ENCODE results near the gene LRWD1.

Gene LRWD1

DNA sequence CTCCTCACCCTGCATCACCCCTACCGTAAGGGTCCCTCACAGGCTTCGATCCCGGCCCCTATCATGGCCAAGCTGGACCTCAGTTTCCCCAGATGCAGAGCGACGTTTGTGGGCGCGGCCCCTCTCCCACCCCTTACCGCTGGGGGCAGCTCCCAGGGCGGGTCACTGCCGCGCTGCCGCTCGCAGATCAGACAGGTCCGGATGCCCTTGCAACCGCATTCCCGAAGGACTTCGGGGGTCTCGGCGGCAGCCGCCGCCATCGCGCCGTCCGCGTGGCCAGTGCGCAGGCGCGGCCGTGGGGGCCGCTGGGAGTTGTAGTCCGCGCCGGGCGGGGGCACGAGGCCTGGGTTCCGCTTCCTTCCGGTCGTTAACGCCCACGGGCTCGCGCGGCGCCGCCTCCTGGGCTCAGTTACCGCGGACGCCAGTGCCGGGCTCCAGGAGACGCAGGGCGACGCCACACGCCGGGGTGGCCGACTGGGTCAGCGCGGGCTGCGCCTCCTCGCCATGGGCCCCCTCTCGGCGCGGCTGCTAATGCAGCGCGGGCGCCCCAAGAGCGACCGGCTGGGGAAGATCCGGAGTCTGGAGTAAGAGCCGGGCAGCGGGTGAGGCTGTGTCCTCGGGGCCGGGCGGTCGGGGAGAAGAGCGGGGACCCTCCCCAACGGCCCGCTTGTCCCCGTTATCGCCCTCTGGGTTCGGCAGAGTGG, at the start of gene LRWD1, which contains the start of gene ALKBH4:
LRWD1 (plus strand) TSS at position 408 of the 704 bp plus-strand sequence; CDS start at position 505, 97 bp downstream.
ALKBH4 (minus strand) TSS at position 287 of the 704 bp plus-strand sequence; CDS start at position 260, 27 bp downstream.
- peak; percentile 61 to 97 for DNase-seq

DNA sequence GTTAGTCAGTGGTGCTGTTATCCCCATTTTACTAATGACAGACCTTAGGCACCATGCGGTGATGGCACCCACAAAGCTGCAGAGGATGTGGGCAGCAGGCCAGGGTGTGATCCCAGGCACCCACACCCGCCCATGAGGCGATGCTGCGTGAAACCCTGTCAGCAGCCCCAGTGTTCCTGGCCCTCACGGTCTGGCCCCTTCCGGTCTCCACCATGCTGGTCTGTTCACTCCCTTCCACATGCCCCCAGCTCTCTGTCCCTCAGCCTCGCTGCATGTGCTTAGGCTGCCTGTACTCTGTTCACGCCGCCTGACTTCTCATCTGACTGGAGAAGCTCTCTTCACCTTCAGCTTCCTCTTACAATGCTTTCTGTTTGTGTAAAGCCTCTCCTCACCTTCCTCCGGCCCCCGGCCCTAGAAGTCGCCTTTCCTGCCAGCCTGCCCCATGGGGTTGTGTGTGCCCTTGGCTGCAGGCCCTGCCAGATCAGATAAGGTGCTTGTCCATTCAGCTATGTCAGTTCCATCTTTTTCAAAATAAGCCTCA, 49.0 kb upstream of the LRWD1 start:
- DNase-seq: no peak

GRCh38 chr7:102416406-102416805, 48.4 kb upstream of the LRWD1 start:
- no peak for DNase-seq

DNA sequence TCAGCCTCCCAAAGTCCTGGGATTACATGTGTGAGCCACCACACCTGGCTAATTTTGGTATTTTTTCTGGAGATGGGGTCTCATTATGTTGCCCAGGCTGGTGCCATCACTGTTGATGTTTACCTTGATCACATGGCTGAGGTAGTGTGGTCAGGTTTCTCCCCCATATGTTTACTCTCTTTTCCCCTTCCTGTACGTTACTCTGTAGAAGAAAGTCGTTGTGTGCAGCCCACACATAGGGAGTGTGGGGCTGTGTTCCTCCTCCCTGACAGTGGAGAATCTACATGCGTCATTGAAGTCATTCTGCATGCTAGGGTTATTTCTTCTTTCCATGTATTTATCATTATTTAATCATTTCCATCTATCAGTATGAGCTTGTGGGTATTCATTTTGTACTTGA, 47.7 kb upstream of the LRWD1 start:
- no peak for DNase-seq

- DNase-seq: no peak
Measured at GRCh38 chr7:102418592-102418991, 46.2 kb upstream of the LRWD1 start.

- DNase-seq: no peak
Measured at GRCh38 chr7:102421706-102422240, 43.0 kb upstream of the LRWD1 start.

DNA sequence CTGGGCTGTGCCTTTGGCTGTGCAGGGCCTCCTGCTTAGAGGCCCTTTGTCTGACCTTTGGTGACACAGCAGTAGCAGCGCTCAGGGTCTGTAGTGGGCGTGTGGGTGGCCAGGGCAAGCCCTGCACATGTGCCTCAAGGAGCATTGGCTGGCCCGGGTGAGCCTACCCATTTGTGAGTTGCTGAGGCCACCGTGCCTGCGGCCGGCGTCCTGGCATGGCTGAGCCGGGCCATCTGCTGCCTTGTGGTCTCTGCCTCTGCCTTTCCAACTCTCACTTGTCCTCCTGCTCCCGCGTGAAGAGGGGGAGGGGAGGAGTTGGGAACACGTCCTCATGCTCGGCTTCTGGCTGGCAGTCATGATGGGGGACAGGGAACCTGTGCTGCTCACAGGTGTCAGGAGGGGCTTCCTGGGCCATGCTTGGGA, 40.6 kb upstream of the LRWD1 start:
- no peak for DNase-seq

DNA sequence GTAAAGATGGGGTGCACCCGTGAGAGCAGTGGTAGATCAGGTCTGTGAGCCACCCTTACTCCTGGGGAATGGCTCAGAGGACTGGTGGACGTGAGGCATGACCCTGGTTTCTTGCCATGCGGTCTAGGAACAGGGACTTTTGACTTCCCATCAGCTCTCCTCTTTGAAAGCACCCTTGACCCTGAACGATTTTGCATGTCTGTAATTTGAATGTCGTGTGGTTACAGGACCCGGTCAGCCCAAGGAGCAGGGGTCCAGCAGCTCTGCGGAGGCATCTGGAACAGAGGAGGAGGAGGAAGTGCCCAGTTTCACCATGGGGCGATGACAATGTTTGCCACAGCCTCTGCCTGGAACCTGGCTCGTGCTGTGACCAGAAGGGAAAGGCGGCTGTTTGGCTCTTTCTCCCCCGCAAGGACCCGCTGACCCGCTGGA, 40.0 kb upstream of the LRWD1 start:
- DNase-seq: no peak

DNA sequence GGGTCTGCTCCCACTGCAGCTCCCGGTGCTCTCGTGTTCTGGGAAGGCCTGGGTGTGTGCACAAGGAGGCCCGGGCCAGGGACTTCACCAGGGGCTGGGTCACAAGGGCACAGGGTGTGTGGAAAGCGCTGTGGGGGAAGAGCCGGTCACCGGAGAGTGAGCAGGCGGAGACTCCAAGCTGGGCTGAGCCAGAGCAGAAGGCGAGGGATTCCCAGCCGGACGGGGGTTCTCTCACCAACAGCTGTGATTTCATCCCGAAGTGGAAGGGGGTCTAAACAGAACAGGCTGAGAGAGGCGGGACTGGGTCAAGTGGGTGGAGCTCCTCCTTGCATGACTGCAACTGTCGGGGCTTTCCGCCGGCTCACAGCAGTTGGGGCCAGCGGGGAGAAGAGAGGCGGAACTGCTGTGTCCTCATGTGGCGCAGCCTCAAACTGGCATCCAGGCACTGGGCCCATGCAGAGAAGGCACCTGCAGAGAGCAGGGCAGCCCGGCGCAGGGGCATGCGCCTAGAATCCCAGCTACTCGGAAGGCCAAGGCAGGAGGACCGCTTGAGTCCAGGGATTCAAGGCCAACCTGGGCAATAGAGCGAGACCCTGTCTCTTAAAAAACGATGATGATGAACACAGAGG, 39.0 kb upstream of the LRWD1 start:
- no peak for DNase-seq

DNA sequence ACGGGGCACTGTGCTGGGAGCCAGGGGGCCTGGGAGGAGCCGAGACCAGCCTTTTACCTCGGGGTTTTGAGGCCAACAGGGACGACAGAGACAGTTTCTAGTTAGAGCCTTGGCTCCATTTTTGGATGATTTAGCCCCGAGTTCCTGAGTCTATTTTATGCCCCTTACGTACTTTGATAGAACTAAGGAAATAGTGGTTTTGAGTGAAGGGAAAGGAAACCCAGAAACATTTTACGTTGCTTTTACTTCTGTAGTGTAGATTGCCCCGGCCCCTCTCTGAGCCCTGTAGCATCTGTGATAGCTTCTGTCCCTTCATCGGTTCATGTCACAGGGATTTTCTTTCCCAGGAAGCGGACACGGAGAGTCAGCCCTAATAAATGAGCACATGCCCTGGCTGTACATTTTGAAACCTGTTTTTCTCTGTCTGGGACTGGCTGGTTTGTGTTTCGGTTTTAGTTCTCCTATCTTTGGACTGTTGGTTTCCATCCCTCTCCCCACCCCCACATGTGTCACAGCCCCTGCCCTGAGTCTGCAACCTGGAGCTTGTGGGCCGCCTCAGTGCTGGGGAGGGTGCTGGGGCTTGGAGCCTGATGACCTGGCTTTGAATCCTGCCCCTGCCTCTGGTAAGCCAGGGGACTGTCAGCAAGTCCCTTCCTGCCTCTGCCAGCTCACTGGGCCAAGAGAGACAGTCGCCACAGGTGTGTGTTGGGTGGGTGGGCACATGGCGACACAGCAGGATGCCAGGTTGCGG, 38.3 kb upstream of the LRWD1 start:
- DNase-seq: no peak

GRCh38 chr7:102427019-102427405, 37.8 kb upstream of the LRWD1 start:
- DNase-seq: no peak

DNA sequence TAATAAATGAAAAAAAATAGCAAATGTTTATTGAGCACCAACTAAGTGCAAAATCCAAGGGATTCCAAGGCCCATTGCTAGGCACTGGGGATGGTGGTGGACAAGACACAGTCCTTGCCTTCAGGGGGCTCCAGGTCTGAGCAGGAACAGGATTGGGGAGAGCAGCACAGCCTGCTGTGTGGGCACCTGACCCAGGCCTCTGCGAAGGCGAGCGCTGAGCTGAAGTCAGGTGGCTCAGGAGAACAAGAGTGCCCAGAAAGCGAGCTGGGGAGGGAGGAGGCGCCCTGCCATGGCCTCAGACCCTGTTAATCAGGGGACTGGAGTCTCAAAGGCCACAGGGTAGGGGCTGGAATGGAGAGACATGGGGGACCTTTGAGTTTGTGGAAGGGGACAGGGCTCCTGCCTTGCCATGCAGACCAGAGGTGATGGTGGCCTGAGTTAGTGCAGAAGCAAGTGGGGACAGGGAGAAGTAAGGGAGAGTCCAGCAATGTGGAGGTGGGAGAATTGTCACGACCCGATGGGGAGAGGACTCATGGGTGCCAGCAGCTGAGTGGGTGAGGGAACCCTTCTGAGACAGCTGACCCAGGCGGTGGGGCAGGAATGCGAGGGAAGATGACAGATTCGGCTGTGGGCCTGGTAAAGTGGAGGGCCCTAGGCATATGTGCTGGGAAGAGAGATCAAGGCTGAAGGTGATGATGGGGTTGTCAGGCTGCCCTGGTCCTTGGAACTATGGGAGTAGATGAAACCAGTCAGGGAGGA, 35.5 kb upstream of the LRWD1 start:
- DNase-seq: no peak

DNA sequence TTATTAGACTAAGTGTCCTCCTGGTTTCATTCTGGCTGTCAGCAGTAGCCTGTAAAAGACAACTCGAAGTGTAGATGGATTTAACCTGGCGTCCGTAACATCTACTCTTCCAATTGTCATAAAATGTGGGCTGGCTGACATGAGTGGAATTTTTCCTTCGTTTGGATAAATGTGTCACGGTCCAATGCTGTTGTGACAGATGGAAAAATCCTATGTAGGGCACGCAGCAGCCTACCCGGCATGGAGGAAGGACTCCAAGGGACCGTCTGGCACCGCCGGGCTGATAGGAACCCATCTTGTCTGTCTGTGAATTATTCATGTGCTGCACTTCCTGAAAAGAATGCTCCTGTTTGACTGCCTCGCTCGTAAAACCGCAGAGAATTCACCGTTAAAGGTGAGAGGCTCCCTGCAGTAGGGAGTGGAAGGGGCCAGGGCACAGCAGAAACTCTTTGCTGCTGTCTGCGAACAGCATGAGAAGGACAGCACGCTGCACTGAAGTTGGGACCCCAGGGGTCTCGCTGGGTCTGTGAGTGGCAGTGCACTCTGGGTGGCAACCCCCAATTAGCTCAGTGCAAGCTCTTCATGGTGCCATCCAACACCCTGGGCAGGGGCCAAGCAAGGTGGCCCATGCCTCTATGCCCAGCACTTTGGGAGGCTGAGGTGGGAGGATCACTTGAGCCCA, 33.0 kb upstream of the LRWD1 start:
- peak; percentile 95 for DNase-seq

GRCh38 chr7:102432442-102433218, 32.2 kb upstream of the LRWD1 start:
- peak; percentile 26 to 71 for DNase-seq

DNA sequence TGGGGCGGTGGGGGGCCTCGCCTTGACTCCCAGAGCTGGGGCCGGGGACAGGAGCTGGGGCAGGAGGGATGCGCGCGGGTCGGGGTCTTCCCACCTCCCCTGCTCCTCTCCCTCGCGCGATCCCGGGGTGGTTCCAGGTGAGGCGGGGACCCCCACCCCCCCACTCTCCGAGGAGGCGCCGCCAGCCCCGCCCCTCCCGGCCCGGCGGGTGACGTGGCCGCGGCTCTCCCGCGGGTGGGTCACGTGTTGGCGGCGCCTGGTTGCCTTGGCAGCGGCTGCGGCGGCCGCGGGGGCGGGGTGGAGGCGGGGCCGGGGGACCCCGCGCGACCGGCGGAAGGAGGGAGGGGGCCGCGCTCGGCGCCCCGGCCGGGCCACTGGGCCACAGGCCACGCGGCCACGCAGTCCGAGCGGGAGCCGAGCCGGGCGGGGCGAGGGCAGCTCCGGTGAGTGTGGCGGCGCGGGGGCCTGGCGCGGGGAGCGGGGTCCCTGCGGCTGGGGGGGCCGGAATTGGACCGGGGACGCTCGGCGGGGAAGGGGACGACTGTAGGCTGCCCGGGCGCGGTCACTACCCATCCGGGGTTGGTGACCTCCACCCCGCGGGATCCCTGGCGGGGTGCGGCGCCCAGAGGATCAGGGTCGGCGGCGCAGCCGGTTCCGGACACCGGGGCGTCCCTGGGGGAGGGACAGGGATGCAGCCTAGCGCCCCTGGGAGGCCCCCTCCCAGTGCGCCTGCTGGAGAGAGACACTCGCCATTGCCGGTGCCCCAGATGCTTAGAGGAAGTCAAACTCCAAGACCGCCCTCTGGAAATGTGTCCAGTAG, 31.4 kb upstream of the LRWD1 start, which contains the start of gene ORAI2:
ORAI2 (plus strand) TSS at position 357 of the 820 bp plus-strand sequence. CDS start 5,382 bp downstream, outside the sequence.
- peak in 1 of 2 experiments; percentile 90 for DNase-seq

DNA sequence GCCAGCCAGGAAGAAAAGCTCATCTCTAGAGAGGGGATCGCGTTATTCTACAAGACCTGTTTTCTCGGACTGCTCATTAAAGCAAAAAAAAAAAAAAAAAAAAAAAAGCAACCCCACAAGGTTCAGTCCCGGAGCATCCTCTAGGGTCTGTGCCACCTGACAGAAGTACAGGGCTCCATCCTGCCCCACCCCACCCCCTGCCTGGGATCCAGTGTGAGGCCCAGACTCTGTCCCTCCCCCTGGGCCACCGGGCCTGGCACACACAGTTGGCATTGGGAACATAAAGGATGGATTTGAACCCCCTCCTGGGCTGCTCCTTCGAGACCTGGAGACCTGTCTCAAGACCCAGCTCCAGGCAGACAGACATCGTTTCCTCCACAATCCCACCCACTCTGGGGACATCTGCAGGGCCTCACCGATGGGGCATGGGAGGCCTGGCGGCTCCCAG, 30.7 kb upstream of the LRWD1 start:
- peak in 1 of 2 experiments; percentile 69 for DNase-seq

DNA sequence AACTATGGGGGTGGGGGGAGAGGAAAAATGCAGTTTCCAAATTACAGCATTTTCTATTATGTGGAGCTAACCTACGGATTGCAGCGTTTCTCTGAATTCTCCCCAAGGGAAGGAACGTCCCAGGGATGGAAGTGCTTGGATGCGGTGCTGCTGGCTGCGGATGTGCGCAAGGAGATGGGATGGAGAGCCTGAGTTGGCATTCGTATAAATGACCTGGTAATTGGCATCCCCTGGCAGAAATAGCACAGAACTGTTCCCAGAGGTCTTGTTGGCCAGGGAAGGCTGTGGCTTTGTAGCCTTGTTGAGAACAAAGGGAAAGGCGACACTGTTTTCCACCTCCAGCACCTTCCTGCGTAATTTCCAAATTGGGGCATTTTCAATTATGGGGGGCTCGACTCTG, 28.7 kb upstream of the LRWD1 start:
- no peak for DNase-seq

GRCh38 chr7:102439963-102440795, 24.6 kb upstream of the LRWD1 start:
- DNase-seq: no peak

Measured in NCI-H526 (cell line).